Keratinocyte (primary cell): ENCODE measurements around the gene SOX1. TPM values are rescaled to one million over a fixed set of nuclear protein-coding genes. Genes with fewer than 3 reads are reported as not detected.

Source experiments
- DNase-seq: peaks from one replicate; pipeline ENCODE4 v3.0.0-alpha.2; 2011; ENCODE audit warnings: low read depth, missing footprints, low spot score
- FAIRE-seq: peaks from 2 replicates; lab custom pipeline; 2011; peaks lifted over from hg19 to GRCh38; lab: Jason Lieb, UNC
- H2AFZ ChIP-seq: 2 replicates; pipeline ENCODE4 v1.6.0; 2012; ENCODE audit warnings: low read length, control low read depth, inconsistent platforms; ENCODE audit not compliant: control insufficient read depth
- H3K27ac ChIP-seq: 2 replicates; pipeline ENCODE4 v1.5.1; 2011; ENCODE audit warnings: low read length; ENCODE audit not compliant: control insufficient read depth, insufficient read depth
- H3K27me3 ChIP-seq: 3 replicates; pipeline ENCODE4 v1.6.0; 2011; ENCODE audit warnings: low read length; ENCODE audit not compliant: control insufficient read depth, insufficient read depth; ENCODE audit errors: extremely low read depth
- H3K36me3 ChIP-seq, 2 experiments: 2 replicates in 1 of 2; 3 replicates in 1 of 2; pipeline ENCODE4 v1.5.1; 2011; ENCODE audit warnings: low read length in 2 of 2, mild to moderate bottlenecking in 1 of 2; ENCODE audit not compliant: control insufficient read depth in 2 of 2, insufficient read depth in 2 of 2; ENCODE audit errors: extremely low read depth in 1 of 2
- H3K4me1 ChIP-seq: 3 replicates; pipeline ENCODE4 v1.5.1; 2011; ENCODE audit warnings: low read length; ENCODE audit not compliant: control insufficient read depth, insufficient read depth; ENCODE audit errors: extremely low read depth
- H3K4me2 ChIP-seq: 3 replicates; pipeline ENCODE4 v1.6.0; 2011; ENCODE audit warnings: low read depth, low read length; ENCODE audit not compliant: control insufficient read depth, insufficient read depth; ENCODE audit errors: extremely low read depth
- H3K4me3 ChIP-seq, 3 experiments: fragments of 200-600 bp in 1 of 3; sonication (generic) in 1 of 3; 2 replicates in 2 of 3; 3 replicates in 1 of 3; pipeline ENCODE4 v1.5.1; 2011 to 2016; ENCODE audit warnings: low read length in 3 of 3, mild to moderate bottlenecking in 3 of 3, control low read depth in 2 of 3, inconsistent platforms in 1 of 3, low read depth in 1 of 3, mixed read lengths in 1 of 3, mixed run types in 1 of 3, moderate library complexity in 1 of 3; ENCODE audit not compliant: control insufficient read depth in 2 of 3, insufficient read depth in 2 of 3; ENCODE audit errors: extremely low read depth in 1 of 3
- H3K79me2 ChIP-seq: 2 replicates; pipeline ENCODE4 v1.6.0; 2012; ENCODE audit warnings: low read length; ENCODE audit not compliant: control insufficient read depth, insufficient read depth
- H3K9ac ChIP-seq: 3 replicates; pipeline ENCODE4 v1.6.0; 2011; ENCODE audit warnings: low read length; ENCODE audit not compliant: control insufficient read depth, insufficient read depth; ENCODE audit errors: extremely low read depth
- H3K9me1 ChIP-seq: 3 replicates; pipeline ENCODE4 v1.6.0; 2011; ENCODE audit warnings: low read length; ENCODE audit not compliant: control insufficient read depth, insufficient read depth; ENCODE audit errors: extremely low read depth
- H3K9me3 ChIP-seq: 2 replicates; pipeline ENCODE4 v1.5.1; 2012; ENCODE audit warnings: low read depth, low read length; ENCODE audit not compliant: control insufficient read depth
- H4K20me1 ChIP-seq: 3 replicates; pipeline ENCODE4 v1.6.0; 2011; ENCODE audit warnings: low read length; ENCODE audit not compliant: control insufficient read depth, insufficient read depth; ENCODE audit errors: extremely low read depth
- CTCF ChIP-seq, 3 experiments: IDR thresholded peaks in 1 of 3; conservative IDR thresholded peaks in 1 of 3; optimal IDR thresholded peaks in 1 of 3; 2 replicates in 2 of 3; 3 replicates in 1 of 3; pipeline versions ENCODE3 to v1.5.1; 2011; ENCODE audit warnings: low read length in 3 of 3, mild to moderate bottlenecking in 3 of 3, moderate library complexity in 2 of 3, control low read depth in 1 of 3, inconsistent platforms in 1 of 3; ENCODE audit not compliant: insufficient read depth in 2 of 3; ENCODE audit errors: extremely low read depth in 1 of 3
- EZH2 ChIP-seq: IDR thresholded peaks from one replicate; pipeline ENCODE4 v1.6.1; 2012; ENCODE audit warnings: inconsistent platforms, mild to moderate bottlenecking, low read length, moderate library complexity
- dilution Hi-C: fragments of 300-500 bp; cut with MboI; formaldehyde crosslinking; loops from one replicate; pipeline ENCODE4 v1.7.0; 2020; ENCODE audit warnings: low sequenced_read_pairs; ENCODE audit not compliant: extremely low pct_ligation_motif_present
- polyA plus RNA-seq, 5 experiments: library from polyadenylated mRNA; depleted of rRNA in 3 of 5; stranded (reverse) in 3 of 5; stranded (forward) in 1 of 5; unstranded in 1 of 5; fragments of >200 nt; gene quantifications; 1 replicate in 1 of 5; 2 replicates in 3 of 5; 3 replicates in 1 of 5; pipeline versions ENCODE4 v1.2.1 to v1.2.3, GENCODE V29; 2011 to 2012; ENCODE audit warnings: missing spikeins in 2 of 5, low read depth in 1 of 5, low replicate concordance in 1 of 5

The SOX1 gene
- polyA plus RNA-seq, 1 donor (not counting 4 experiments of a cell fraction or from before 2014, with no cell fraction given), result not detected

GRCh38 chr13:112092453-112092852 is 25.5 kb downstream of the SOX1 start:
- Histone ChIP-seq H3K27me3 (no peaks in the 10 kb centered on the region), H3K27ac (no peak overlapping the region), H3K36me3 (no peaks in the 10 kb centered on the region), H3K9ac (no peak overlapping the region), H3K4me3 (no peak overlapping the region), H3K4me2 (no peak overlapping the region), H3K4me1 (no peaks in the 10 kb centered on the region), H4K20me1 (no peaks in the 10 kb centered on the region), H3K9me3 (no peaks in the 10 kb centered on the region), H3K79me2 (no peaks in the 10 kb centered on the region), H3K9me1 (no peaks in the 10 kb centered on the region), H2AFZ (no peak overlapping the region)
- no peak for DNase-seq
- TF ChIP-seq EZH2 (no peak), CTCF (optimal IDR thresholded peaks at IDR 0.05 in 1 of 3, IDR thresholded peaks at IDR 0.05 in 1 of 3, conservative IDR thresholded peaks at IDR 0.05 in 1 of 3; ENCODE audit: extremely low read depth in 1 of 3, insufficient read depth in 2 of 3, low read length in 3 of 3) (no peak)
- no peak for FAIRE-seq
- dilution Hi-C loops, result no loop called here

- H2AFZ ChIP-seq, result no peak overlapping the region
- no peak overlapping the region for H3K4me2 ChIP-seq
- H4K20me1 ChIP-seq, result no peaks in the 10 kb centered on the region
- H3K9me3 ChIP-seq, result no peaks in the 10 kb centered on the region
- no peak overlapping the region for H3K9ac ChIP-seq
- dilution Hi-C loops, result no loop called here
- DNase-seq (no peak), FAIRE-seq (no peak)
- H3K4me3 ChIP-seq, result no peak overlapping the region
- no peaks in the 10 kb centered on the region for H3K4me1 ChIP-seq
- TF ChIP-seq EZH2 (no peak), CTCF (optimal IDR thresholded peaks at IDR 0.05 in 1 of 3, IDR thresholded peaks at IDR 0.05 in 1 of 3, conservative IDR thresholded peaks at IDR 0.05 in 1 of 3; ENCODE audit: extremely low read depth in 1 of 3, insufficient read depth in 2 of 3, low read length in 3 of 3) (no peak)
- no peaks in the 10 kb centered on the region for H3K79me2 ChIP-seq
- no peaks in the 10 kb centered on the region for H3K36me3 ChIP-seq
- H3K27me3 ChIP-seq, result no peaks in the 10 kb centered on the region
- no peaks in the 10 kb centered on the region for H3K9me1 ChIP-seq
- H3K27ac ChIP-seq, result no peak overlapping the region
Measured at GRCh38 chr13:112095354-112095753, 28.4 kb downstream of the SOX1 start.
